HL-60 (cell line): ENCODE results near the gene ITIH4.

Experiments
- POLR2AphosphoS5 ChIP-seq: IDR thresholded peaks from 2 replicates; pipeline ENCODE4 v1.6.1; 2012; ENCODE audit warnings: low read depth
- TF ChIP-seq, protein P1 (sequence below): IDR thresholded peaks from one replicate; pipeline ENCODE4 v1.5.1; 2011; ENCODE audit warnings: low read length, control low read depth, inconsistent platforms; ENCODE audit not compliant: insufficient read depth
- TF ChIP-seq, protein P2 (sequence below): IDR thresholded peaks from 2 replicates; pipeline ENCODE4 v1.6.1; 2012; ENCODE audit warnings: low read depth; ENCODE audit not compliant: insufficient replicate concordance

DNA sequence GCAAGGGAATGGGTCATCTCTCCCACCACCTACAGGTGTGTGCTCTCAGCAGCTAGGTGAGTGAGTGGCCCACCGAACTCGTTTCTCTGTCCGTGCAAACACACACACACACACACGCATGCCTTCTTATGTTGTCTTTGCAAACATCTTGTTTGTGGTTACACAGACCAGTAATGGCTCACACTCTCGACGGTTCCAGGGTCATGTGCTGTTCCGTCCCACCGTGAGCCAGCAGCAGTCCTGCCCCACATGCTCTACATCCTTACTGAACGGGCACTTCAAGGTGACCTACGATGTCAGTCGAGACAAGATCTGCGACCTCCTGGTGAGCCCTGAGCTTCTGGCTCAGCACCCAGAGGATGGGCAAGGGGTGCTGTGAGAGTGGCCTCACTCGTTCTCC, 48.7 kb downstream of the ITIH4 start:
- TF ChIP-seq, protein P1, sequence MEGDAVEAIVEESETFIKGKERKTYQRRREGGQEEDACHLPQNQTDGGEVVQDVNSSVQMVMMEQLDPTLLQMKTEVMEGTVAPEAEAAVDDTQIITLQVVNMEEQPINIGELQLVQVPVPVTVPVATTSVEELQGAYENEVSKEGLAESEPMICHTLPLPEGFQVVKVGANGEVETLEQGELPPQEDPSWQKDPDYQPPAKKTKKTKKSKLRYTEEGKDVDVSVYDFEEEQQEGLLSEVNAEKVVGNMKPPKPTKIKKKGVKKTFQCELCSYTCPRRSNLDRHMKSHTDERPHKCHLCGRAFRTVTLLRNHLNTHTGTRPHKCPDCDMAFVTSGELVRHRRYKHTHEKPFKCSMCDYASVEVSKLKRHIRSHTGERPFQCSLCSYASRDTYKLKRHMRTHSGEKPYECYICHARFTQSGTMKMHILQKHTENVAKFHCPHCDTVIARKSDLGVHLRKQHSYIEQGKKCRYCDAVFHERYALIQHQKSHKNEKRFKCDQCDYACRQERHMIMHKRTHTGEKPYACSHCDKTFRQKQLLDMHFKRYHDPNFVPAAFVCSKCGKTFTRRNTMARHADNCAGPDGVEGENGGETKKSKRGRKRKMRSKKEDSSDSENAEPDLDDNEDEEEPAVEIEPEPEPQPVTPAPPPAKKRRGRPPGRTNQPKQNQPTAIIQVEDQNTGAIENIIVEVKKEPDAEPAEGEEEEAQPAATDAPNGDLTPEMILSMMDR = no peak
- TF ChIP-seq POLR2AphosphoS5 = no peak
- TF ChIP-seq, protein P2, sequence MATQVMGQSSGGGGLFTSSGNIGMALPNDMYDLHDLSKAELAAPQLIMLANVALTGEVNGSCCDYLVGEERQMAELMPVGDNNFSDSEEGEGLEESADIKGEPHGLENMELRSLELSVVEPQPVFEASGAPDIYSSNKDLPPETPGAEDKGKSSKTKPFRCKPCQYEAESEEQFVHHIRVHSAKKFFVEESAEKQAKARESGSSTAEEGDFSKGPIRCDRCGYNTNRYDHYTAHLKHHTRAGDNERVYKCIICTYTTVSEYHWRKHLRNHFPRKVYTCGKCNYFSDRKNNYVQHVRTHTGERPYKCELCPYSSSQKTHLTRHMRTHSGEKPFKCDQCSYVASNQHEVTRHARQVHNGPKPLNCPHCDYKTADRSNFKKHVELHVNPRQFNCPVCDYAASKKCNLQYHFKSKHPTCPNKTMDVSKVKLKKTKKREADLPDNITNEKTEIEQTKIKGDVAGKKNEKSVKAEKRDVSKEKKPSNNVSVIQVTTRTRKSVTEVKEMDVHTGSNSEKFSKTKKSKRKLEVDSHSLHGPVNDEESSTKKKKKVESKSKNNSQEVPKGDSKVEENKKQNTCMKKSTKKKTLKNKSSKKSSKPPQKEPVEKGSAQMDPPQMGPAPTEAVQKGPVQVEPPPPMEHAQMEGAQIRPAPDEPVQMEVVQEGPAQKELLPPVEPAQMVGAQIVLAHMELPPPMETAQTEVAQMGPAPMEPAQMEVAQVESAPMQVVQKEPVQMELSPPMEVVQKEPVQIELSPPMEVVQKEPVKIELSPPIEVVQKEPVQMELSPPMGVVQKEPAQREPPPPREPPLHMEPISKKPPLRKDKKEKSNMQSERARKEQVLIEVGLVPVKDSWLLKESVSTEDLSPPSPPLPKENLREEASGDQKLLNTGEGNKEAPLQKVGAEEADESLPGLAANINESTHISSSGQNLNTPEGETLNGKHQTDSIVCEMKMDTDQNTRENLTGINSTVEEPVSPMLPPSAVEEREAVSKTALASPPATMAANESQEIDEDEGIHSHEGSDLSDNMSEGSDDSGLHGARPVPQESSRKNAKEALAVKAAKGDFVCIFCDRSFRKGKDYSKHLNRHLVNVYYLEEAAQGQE = no peak
